Measurements from ENCODE around the gene WASF1. TPM values are rescaled to one million over a fixed set of nuclear protein-coding genes. Genes with fewer than 3 reads are reported as not detected.

The WASF1 gene
- total and polyA plus RNA-seq, 12 donors = 4.7 to 23.7 (median 8.9) TPM

GRCh38 chr6:110103260-110103659 lies 76.2 kb downstream of the WASF1 start:
- H3K4me3 ChIP-seq = no peak overlapping the region
- intact Hi-C loops (cut with DNase I) = no loop called here
- H3K4me1 ChIP-seq (replicated peaks in 1 of 2) = no peaks in the 10 kb centered on the region
- H3K9me3 ChIP-seq (replicated peaks in 1 of 3) = no peaks in the 10 kb centered on the region
- no peak for DNase-seq
- peaks cover 0 to 10% of the 10 kb centered on the region in 2 donors for H3K36me3 ChIP-seq (replicated peaks in 1 of 2)
- no peak for TF ChIP-seq POLR2A (IDR thresholded peaks at IDR 0.05)
- TF ChIP-seq, protein P1, sequence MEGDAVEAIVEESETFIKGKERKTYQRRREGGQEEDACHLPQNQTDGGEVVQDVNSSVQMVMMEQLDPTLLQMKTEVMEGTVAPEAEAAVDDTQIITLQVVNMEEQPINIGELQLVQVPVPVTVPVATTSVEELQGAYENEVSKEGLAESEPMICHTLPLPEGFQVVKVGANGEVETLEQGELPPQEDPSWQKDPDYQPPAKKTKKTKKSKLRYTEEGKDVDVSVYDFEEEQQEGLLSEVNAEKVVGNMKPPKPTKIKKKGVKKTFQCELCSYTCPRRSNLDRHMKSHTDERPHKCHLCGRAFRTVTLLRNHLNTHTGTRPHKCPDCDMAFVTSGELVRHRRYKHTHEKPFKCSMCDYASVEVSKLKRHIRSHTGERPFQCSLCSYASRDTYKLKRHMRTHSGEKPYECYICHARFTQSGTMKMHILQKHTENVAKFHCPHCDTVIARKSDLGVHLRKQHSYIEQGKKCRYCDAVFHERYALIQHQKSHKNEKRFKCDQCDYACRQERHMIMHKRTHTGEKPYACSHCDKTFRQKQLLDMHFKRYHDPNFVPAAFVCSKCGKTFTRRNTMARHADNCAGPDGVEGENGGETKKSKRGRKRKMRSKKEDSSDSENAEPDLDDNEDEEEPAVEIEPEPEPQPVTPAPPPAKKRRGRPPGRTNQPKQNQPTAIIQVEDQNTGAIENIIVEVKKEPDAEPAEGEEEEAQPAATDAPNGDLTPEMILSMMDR (IDR thresholded peaks at IDR 0.05) = no peak
- H3K27me3 ChIP-seq = no peaks in the 10 kb centered on the region
- H3K27ac ChIP-seq = no peak overlapping the region
- WGBS, 4 donors = 92 to 95% (median 94%) methylated on average over 4 of the region's 4 CpGs

- Histone ChIP-seq H3K4me3 (no peak overlapping the region), H3K36me3 (replicated peaks in 1 of 2) (peaks cover 0 to 10% of the 10 kb centered on the region in 2 donors), H3K4me1 (replicated peaks in 1 of 2) (peaks cover 0 to 7% of the 10 kb centered on the region in 2 donors), H3K27me3 (no peaks in the 10 kb centered on the region), H3K27ac (no peak overlapping the region), H3K9me3 (replicated peaks in 1 of 3) (no peaks in the 10 kb centered on the region)
- intact Hi-C loops (cut with DNase I) = no loop called here
- no peak for DNase-seq
- TF ChIP-seq, protein P1 (IDR thresholded peaks at IDR 0.05) = no peak
- TF ChIP-seq POLR2A (IDR thresholded peaks at IDR 0.05) = no peak
These were observed 77.1 kb downstream of the WASF1 start for GRCh38 chr6:110102411-110102810.

GRCh38 chr6:110101885-110102284 lies 77.6 kb downstream of the WASF1 start:
- intact Hi-C loops (cut with DNase I) = no loop called here
- H3K9me3 ChIP-seq (replicated peaks in 1 of 3) = no peaks in the 10 kb centered on the region
- H3K4me1 ChIP-seq (replicated peaks in 1 of 2) = peaks cover 0 to 10% of the 10 kb centered on the region in 2 donors
- no peak for TF ChIP-seq POLR2A (IDR thresholded peaks at IDR 0.05)
- TF ChIP-seq, protein P1 (IDR thresholded peaks at IDR 0.05) = no peak
- WGBS, 4 donors = 69 to 86% (median 77%) methylated on average over 1 of the region's 1 CpG
- no peaks in the 10 kb centered on the region for H3K27me3 ChIP-seq
- H3K4me3 ChIP-seq = no peak overlapping the region
- peaks cover 0 to 9% of the 10 kb centered on the region in 2 donors for H3K36me3 ChIP-seq (replicated peaks in 1 of 2)
- DNase-seq = no peak
- H3K27ac ChIP-seq = no peak overlapping the region

- 76 to 87% (median 80%) methylated on average over 7 of the region's 7 CpGs for WGBS, 4 donors
- TF ChIP-seq, protein P1 (IDR thresholded peaks at IDR 0.05) = no peak
- TF ChIP-seq POLR2A (IDR thresholded peaks at IDR 0.05) = no peak
- no peaks in the 10 kb centered on the region for H3K27me3 ChIP-seq
- H3K9me3 ChIP-seq (replicated peaks in 1 of 3) = peaks cover 0 to 8% (median 0%) of the 10 kb centered on the region in 3 donors
- H3K4me1 ChIP-seq (replicated peaks in 1 of 2) = peaks cover 0 to 15% of the 10 kb centered on the region in 2 donors
- H3K36me3 ChIP-seq (replicated peaks in 1 of 2) = no peaks in the 10 kb centered on the region
- no peak for DNase-seq
- no peak overlapping the region for H3K27ac ChIP-seq
- no peak overlapping the region for H3K4me3 ChIP-seq
- intact Hi-C loops (cut with DNase I) = no loop called here
These were observed 80.9 kb downstream of the WASF1 start for GRCh38 chr6:110098511-110099116.

Data from adrenal gland (tissue), 12 donors.